HG03460 (cell line): ENCODE data around the gene GAB1.
"Not testable (repeated sequence)": the region's sequence is repeated elsewhere in the genome, so short reads cannot be mapped to it uniquely, and the experiment has no call there.

ENCODE experiments used
- ATAC-seq: cut with Tn5 transposase; IDR thresholded peaks from one replicate; pipeline ENCODE4 v1.9.1; 2021; ENCODE audit not compliant: unreplicated experiment

GAB1 gene

DNA sequence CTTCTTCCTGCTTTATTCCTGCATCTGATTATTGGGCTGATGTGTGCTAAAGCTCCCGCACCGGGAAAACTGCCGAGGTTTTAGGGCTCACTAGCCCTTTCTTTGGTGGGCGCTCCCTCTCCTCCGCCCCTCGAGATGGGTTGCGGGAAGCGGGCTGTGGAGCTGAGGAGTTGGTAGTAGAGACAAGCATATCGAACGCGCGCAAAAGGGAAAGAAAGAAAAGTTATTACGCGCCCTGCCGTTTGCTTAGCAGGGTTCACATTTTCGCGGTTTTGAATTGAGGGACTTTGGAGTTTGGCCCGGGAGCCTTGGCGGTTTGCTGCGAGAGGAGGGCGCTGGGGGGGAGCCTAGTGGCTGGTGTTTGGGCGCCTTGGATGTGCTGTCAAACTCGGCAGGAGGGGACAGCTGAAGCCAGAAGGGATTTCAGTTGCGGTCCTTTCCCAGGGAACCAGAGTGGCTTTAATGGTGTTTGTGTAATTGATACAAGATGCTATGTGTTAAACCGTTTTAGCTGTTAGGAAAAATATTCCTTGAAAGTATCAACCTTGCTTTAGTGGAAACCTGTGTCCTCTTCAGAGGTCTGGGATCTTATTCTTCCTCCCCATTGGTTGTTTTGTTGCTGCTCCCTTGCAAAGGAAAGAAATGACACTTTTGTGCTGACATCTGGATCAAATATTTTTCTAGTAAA is 1.1 kb downstream of the GAB1 start:
- no peak for ATAC-seq

DNA sequence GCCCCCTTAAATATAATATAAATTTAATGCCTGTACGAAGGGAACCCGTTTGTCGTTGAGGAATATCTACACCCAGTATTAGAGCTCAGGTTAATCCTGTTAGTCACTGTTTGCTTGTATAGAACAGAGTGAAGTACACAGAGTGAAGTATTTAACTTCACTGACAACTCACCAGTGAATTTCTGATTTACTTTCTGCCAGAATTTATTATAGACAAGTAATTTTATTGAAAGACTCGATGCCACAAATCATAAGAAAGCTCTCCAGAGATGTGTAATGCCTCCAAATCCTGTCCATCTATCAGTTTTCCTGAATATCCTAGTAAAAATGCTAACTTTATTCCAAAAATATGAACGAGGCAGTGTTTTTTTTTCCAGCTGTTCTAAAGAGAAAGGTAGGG is 1.6 kb downstream of the GAB1 start:
- ATAC-seq = no peak

DNA sequence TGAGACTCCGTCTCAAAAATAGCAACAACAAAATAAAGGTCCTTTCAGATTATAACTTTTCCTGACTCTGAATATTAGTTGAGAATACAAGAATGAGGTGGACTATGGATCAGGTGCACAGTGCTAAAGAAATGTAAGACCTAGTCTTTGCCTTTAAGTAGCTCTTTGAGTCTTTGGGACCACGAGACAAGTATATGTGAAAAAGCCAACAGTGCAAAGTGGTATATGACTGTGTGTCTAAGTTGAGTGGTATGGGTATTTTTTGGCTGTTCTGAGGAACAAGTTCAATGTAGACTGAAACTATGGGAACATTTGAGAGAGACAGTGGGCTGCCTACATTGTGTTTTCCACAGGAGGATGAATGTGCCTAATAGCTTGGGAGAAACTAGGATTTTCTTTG is 2.8 kb downstream of the GAB1 start:
- ATAC-seq = no peak

DNA sequence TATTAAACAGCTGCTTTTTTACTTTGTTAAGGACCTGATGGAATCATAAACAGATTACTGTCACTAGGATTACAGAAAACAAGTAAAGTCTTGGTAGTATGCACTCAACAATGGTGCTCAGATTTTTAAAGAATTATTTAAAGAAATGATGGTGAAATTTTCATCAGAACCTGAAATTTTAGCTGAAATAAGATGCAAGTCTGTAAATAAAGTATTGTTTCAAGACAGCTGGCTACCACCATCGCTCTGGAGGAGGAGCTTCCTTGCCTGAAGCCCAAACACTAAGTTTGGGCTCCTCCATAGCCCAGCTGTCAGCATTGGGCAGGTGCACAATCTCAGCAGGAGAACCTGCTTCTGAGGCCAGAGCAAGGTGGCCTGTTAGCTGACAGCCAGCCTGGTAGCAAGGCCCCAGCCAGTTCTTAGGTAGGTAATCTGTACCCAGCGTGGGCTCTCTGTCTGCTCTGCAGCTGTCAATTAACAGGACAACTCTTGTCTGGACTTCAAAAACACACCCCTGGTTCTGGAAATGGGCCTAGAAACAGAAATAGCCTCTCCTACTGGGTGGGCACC is 4.6 kb downstream of the GAB1 start:
- no peak for ATAC-seq

DNA sequence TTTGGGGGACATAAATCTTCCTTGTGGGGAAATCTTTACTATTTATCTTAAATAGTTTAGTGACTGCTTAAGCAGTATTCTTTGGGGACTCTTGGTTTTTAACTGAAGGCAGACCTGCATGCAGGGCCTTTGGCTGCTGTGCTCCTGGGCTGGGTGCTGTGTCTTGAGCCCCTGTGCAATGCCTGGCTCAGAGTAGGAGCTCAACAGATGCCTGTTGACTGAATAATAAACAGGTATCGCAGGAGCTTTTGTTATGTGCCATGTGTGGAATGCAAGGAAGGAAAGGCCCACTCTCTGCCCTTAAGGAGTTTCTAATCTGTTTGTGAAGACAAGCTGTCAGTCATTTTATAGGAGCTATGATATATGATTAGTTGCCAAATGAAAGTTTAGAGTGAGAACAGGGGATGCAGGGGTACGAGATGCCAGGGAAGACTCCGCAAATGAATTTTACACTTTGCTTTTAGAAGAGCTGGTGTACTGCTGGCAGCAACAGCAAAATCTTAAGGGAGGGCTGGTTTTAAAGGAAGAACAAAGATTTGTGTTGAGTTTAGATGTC is 6.7 kb downstream of the GAB1 start:
- ATAC-seq = no peak

DNA sequence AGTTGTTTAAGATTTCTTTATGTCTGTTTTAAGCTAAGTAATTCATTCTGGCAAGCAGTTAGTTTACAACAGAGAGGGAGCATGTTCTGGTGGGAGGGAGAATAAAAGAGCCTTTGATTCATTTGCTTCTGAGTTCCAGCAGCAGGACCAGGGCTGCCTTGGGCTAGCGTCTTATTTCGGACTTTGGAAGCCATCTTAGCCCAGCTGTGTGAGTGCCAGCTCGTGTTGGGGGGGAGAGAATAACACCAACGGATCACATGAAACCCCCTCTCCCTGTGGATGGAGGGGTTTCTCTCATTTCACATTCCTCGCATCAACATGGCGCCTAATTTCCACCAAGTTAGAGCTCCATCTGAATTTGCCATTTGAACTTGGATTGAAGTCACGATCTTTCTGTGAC is 7.4 kb downstream of the GAB1 start:
- no peak for ATAC-seq

DNA sequence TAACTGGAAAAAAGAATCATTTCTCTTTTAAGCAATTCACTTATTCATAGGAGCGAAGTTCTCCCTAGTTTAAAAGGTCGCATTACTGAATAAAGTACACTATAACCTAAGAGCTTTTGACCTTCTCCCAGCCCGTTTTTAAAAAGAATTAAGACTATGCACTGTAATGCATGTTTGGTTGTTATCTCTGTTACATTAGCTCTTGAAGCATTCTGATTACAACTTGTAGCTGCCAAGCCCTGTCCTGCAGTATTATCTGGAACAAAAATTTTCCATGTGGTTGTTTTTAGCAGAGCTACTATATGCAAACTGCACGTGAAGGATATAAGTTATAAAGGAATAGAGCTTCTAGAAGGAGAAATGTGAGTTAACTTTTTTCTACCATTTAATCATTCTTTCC is 8.1 kb downstream of the GAB1 start:
- no peak for ATAC-seq

DNA sequence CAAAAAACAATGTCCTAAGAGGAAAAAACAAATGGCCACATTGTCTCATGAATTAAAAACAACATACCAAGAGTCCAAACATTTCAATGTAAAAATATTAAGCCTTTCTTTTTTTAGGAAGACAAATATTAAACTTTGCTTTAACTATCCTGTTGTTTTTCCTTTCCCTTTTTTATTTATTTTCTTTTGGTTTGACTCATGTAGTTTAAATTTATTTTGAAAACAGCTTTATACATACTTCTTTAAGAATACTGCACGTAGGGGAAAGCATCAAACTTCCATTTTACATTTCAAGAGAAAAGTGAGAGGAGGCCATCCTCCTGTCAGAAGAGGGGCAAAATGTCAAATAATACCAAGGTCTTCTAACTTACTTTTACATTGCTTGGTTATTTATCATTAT is 8.7 kb downstream of the GAB1 start:
- ATAC-seq = no peak

DNA sequence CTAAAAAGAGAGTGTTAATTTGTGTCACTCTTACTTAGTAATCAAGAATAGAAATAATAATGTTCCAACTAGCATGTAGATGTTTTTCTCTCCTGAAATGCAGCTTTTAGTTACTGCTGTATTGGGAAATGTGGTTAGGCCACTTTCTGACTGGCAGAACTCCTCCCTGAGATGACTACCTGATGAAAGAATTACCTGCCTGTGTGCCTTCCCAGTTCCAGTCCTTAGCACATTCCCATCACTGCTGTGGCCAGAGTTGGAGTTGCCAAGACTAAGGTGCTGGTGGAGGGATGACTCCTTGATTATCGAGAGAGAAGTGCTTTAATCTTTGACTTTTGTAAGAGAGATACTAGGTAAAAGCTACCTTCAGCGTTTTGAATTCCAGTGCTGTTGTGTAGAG is 9.5 kb downstream of the GAB1 start:
- ATAC-seq = no peak

DNA sequence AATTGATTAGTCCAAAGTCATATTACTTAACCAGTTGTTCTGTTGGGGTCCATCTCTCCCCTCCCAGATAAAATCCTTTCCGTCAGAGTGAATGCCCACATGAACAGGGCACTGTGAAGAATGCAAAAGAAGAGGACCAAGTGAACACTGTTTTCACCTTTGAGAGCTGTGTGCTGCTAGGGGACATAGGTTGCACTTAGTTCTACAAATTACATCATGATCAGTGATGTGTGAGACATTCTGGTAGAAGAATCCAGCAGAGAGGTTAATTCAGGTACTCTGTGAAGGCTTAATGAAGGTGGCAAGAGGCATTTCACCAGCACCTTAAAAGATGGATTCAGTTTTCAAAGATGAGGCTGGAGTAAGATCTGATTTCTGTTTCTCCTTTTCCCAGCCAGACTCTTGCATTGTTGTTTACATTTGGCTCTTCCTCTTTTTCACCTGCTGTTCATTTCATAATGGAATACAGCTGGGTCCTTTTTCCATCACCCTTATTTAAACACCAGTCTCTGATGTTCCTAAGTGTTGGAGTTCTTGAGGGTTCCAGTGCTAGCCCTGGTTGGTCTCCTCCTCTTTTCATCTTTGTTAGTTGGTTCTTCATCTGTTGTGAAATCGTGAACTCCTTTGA is 10.9 kb downstream of the GAB1 start:
- no peak for ATAC-seq

DNA sequence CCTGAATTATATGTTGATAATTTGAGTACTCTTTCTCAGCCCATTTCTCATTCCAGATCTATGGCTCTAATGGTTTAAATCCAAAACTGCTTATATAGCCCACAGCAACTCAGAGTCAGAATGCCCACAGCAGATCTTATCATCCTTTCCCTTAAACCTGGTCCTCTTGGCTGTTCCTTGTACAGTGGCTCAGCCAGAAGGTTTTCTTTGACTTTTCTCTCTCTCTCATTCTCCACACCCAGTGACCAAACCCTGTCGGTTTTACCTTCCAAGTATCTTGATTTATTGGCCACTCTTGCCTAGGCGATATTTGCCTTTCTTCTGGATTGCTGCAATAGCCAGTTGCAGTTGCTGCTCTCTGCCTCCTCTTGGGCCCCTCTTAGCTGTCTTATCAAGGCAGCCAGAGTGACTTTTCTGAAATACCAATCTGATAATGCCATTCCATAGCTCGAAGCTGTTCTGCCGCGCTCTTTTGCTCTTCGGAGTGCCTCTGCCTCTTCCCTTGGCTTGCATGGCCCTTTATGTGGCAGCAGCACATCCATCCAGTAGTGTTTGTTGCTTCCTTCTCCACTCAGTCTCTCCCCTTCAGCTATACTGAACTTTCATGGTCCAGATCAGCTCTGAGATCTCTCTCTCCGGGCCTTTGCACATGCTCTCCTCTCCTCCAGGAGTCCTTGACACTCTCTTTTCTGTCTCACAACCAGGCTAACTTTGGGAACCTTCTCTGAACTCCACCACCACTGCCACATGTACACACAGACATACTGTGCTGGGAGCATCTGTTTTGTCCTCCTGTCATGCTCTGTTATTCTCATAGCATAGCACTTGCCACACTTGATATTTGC is 11.8 kb downstream of the GAB1 start:
- no peak for ATAC-seq

DNA sequence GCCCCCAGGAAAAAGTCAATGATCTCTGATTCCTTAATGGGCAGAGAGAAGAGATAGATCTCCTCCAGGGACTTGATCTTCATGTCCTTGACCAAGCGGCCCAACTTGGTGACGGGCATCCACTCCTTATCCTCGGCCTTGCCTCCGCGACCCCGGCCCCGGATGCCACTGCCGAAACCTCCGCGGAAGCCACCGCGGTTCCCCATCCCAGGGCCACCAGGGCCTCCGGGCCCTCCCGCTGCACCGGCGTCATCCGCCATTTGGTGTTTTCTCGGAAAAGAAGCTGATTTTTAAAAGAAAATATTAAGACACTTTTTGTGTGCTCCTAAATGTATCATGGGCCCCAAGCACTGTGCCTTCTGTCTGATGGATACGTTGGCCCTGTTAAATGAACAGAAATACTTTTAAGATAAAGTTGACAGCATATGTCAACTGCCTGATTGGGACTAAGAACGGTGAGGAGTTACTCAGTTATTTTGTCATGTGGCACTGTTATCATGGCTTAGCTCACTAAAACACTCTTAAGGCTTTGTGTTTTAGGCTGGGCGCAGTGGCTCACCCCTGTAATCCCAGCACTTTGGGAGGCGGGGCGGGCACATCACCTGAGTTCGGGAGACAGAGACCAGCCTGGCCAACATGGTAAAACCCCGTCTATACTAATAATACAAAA is 13.3 kb downstream of the GAB1 start:
- ATAC-seq = not testable (repeated sequence)

DNA sequence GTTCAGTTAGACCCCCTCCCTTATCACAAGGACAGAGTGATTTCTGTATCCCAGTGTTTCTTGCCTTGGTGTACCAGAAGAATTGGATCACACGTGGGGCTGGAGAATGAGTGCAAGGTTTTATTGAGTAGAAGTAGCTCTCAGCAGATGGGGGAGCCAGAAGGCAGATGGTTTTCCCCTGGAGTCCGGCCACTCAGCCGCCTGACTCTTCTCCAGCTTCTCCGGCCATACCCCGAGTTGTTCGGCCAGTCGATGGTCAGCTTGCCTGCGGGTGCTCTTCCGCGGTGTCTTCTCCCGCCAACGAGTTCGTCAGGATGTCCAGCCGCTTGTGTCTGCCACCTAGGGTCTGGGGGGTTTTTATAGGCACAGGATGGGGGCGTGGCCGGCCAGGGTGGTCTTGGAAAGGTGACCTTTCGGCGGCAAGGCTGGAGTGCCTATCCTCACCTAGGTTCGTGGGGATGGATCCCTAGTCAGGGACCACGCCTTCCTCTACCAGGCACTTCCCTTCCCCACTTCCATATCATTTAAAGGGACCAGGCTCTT is 14.5 kb downstream of the GAB1 start:
- no peak for ATAC-seq

DNA sequence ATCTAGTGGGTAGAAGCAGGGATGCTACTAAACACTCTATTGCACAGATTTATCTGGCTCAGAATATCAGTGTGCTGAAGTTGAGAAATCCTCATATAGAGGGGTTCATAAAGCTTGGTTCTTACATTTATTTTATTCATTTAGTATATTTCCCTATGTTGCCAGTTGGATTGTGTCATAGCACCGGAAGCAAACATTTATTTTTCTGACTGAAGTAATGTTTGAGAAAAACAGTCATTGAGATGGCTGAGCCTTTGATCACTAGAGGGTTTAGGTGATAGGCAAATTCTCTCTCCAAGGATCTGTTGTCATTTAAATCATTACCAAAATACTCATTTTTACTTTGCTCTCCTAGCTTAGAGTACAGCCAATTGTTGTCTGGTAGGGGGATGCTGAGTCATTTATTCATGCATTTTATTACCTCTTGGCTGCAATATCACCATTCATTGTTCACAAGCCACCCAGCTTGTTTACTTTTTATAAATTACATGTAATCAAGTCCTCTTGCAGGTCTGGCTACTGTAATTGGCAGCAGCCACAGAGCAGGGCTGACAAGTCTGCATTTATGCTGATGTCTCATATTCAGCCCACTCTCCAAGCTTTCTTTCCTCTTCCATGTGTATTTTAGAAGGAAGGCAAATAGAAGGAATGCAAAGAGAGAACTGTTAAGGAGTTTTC is 15.2 kb downstream of the GAB1 start:
- ATAC-seq = no peak

DNA sequence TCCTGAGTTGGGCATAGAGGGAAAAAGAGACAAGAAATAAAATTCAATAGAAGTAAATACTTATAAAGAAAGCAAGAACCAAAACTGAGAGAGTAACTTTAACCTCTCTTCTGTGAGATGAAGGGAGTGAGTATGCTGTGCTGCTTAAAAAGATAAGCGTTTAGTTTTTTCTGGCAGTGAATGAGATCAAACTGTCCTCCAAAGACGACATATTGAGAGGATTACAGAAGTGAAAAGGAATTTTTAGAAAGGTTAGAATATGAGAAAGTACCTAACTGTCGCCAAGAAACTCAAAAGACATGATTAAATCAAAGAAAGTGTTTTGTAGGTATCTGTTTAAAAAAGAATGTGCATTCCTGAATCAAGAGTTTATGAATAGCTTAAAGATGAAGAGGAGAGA is 16.0 kb downstream of the GAB1 start:
- no peak for ATAC-seq

DNA sequence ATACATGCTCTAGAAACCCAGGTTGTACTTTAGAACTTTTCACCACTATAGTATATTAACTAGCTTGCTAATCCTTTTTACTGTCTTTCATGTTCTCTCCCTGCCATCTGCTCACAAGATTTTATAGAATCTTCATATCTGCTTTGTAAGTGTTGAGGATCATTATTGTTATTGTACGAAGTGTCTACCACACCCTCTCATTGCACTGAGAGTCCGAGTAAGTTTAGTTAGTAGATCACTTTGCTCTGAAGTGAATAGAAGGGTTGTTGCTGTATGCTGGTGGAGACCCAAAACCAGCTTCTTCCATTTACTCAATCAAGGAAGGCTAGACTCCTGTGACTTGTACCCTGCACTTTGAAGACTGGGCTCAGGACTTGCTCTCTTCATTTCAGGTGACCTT is 17.1 kb downstream of the GAB1 start:
- no peak for ATAC-seq

DNA sequence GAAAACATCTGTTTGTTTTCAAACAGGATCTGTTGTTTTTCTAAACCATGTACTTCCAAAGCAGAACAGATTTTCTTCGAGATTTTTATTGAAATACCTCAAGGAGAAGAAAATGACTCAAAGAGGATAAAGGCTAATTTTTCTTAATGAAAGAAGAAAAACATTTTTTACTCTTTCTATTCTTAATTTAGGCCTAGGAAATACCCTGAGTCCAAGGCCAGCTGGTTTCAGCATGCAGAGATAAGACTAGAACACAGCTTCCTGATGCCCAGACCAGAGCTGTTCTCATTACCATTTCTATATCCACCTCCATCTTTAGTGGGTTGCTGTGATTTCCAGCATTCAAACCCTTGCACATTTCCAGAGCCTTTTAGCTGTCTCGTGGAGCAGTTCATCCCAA is 18.3 kb downstream of the GAB1 start:
- ATAC-seq = no peak

DNA sequence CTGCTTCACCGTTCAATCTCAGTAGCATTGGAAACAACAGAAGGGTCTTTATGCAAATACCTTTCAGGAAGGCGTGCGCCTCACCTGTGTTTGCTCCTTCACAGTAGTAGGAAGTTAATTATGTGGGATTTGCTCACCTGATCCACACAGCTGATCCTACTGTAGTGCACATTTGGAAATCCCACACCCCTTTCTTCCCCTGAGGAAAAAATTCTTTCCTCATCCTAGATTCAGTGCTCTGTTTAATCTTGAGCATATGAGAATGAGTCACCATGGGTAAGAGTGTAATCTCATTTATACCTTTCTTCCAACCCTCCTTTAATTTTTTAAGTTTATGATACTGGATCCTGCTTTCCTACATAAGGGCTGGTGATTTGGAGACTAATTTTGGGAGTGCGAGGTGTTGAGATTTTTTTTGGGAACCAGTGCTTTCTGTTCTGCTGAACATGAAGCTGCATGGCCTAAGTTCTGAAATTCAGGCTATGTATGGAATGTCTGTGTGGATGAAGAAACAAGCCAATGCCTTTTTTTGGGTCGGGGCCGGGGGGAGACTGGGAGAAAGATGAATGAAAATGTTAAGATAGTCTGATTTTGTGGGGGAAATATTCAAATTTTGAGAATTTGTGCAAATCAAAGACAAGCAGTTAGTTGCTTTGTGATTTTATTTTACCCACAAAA is 19.0 kb downstream of the GAB1 start:
- ATAC-seq = no peak

DNA sequence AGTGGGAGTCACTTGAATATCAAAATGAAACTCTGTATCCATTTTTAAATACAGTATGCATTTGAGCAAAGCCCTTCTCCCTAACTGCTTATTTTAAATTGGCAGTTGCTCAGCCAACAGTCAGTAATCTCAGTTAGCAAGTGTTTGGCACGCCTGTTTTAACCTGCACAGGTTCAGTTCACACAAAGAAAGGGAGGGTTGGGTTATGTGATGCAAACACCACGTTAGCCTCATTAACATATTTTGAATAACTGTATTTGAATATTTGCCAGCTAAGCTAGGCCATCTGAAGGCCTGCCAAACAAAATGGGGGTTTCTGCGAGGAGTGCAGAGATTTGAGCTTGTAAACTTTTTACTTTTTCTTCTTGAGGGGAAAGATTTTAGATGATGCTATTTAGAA is 19.8 kb downstream of the GAB1 start:
- no peak for ATAC-seq
